H9 (cell line): ENCODE results near the gene CBLL1. TPM values are rescaled to one million over a fixed set of nuclear protein-coding genes. Genes with fewer than 3 reads are reported as not detected.

Source experiments
- DNase-seq: peaks from one replicate; pipeline ENCODE4 v3.0.0-alpha.2; 2017
- H2AFZ ChIP-seq: one replicate; pipeline ENCODE4 v1.6.1; 2013; ENCODE audit warnings: mild to moderate bottlenecking, low read length, control low read depth, moderate library complexity
- H2AK5ac ChIP-seq: 2 replicates; pipeline ENCODE4 v1.6.1; 2013; ENCODE audit warnings: low read length, control low read depth, mixed read lengths; ENCODE audit not compliant: insufficient read length
- H2BK120ac ChIP-seq: one replicate; pipeline ENCODE4 v1.6.1; 2013; ENCODE audit warnings: low read depth, mild to moderate bottlenecking, low read length, control low read depth, inconsistent platforms; ENCODE audit not compliant: poor library complexity, severe bottlenecking
- H2BK12ac ChIP-seq: 2 replicates; pipeline ENCODE4 v1.6.1; 2013; ENCODE audit warnings: low read length, control low read depth, mixed read lengths, low read depth; ENCODE audit not compliant: insufficient read length
- H2BK15ac ChIP-seq: 2 replicates; pipeline ENCODE4 v1.6.1; 2013; ENCODE audit warnings: low read depth, low read length, control low read depth
- H2BK20ac ChIP-seq: one replicate; pipeline ENCODE4 v1.6.1; 2013; ENCODE audit warnings: low read depth, mild to moderate bottlenecking, low read length, control low read depth, inconsistent platforms; ENCODE audit not compliant: poor library complexity, severe bottlenecking
- H2BK5ac ChIP-seq: 2 replicates; pipeline ENCODE4 v1.6.1; 2013; ENCODE audit warnings: low read length, control low read depth, mixed read lengths; ENCODE audit not compliant: insufficient read length
- H3K14ac ChIP-seq: 2 replicates; pipeline ENCODE4 v1.6.1; 2013; ENCODE audit warnings: low read length, control low read depth; ENCODE audit not compliant: insufficient read depth
- H3K18ac ChIP-seq: 2 replicates; pipeline ENCODE4 v1.6.1; 2013; ENCODE audit warnings: low read depth, mild to moderate bottlenecking, mixed read lengths, low read length, control low read depth; ENCODE audit not compliant: insufficient read length
- H3K23ac ChIP-seq: 2 replicates; pipeline ENCODE4 v1.6.1; 2013; ENCODE audit warnings: low read length, control low read depth, mixed read lengths, low read depth; ENCODE audit not compliant: insufficient read length
- H3K23me2 ChIP-seq: 2 replicates; pipeline ENCODE4 v1.6.1; 2013; ENCODE audit warnings: low read depth, mild to moderate bottlenecking, mixed read lengths, low read length, control low read depth; ENCODE audit not compliant: insufficient read length, poor library complexity, severe bottlenecking
- H3K27ac ChIP-seq: 2 replicates; pipeline ENCODE4 v1.5.1; 2013; ENCODE audit warnings: low read length, control low read depth, mixed read lengths, low read depth; ENCODE audit not compliant: insufficient read length
- H3K27me3 ChIP-seq: 2 replicates; pipeline ENCODE4 v1.6.1; 2013; ENCODE audit warnings: low read length, control low read depth, inconsistent platforms; ENCODE audit not compliant: insufficient read depth
- H3K4ac ChIP-seq: 2 replicates; pipeline ENCODE4 v1.6.1; 2013; ENCODE audit warnings: low read depth, mild to moderate bottlenecking, control low read depth, inconsistent platforms, low read length, moderate library complexity
- H3K4me1 ChIP-seq: 2 replicates; pipeline ENCODE4 v1.6.1; 2013; ENCODE audit warnings: low read length, control low read depth, inconsistent platforms; ENCODE audit not compliant: insufficient read depth
- H3K4me2 ChIP-seq: 2 replicates; pipeline ENCODE4 v1.6.1; 2013; ENCODE audit warnings: low read length, control low read depth, mixed read lengths; ENCODE audit not compliant: insufficient read length, insufficient read depth
- H3K56ac ChIP-seq: 2 replicates; pipeline ENCODE4 v1.6.1; 2013; ENCODE audit warnings: low read depth, mild to moderate bottlenecking, mixed read lengths, low read length, control low read depth; ENCODE audit not compliant: insufficient read length
- H3K79me1 ChIP-seq: 2 replicates; pipeline ENCODE4 v1.6.1; 2013; ENCODE audit warnings: low read depth, mild to moderate bottlenecking, moderate library complexity, low read length, control low read depth, inconsistent platforms; ENCODE audit not compliant: insufficient read depth, poor library complexity, severe bottlenecking
- H3K79me2 ChIP-seq: 2 replicates; pipeline ENCODE4 v1.6.1; 2013; ENCODE audit warnings: low read length, control low read depth, inconsistent platforms; ENCODE audit not compliant: insufficient read depth
- H3K9ac ChIP-seq: 2 replicates; pipeline ENCODE4 v1.6.1; 2013; ENCODE audit warnings: low read length, control low read depth, mixed read lengths; ENCODE audit not compliant: insufficient read length; ENCODE audit errors: extremely low read depth
- H3K9me3 ChIP-seq: one replicate; pipeline ENCODE4 v1.6.1; 2013; ENCODE audit warnings: low read depth, low read length, inconsistent platforms; ENCODE audit not compliant: control insufficient read depth
- H3T11ph ChIP-seq: one replicate; pipeline ENCODE4 v1.6.1; 2013; ENCODE audit warnings: mild to moderate bottlenecking, low read length, control low read depth, inconsistent platforms
- H4K20me1 ChIP-seq: one replicate; pipeline ENCODE4 v1.6.1; 2013; ENCODE audit not compliant: control insufficient read depth, insufficient read length, insufficient read depth
- H4K5ac ChIP-seq: 2 replicates; pipeline ENCODE4 v1.6.1; 2013; ENCODE audit warnings: low read depth, mild to moderate bottlenecking, mixed read lengths, low read length, control low read depth; ENCODE audit not compliant: insufficient read length
- H4K8ac ChIP-seq: replicated peaks from 2 replicates; pipeline ENCODE4 v1.6.1; 2013; ENCODE audit warnings: low read length, control low read depth, mixed read lengths, low read depth; ENCODE audit not compliant: insufficient read length
- H4K91ac ChIP-seq: 2 replicates; pipeline ENCODE4 v1.6.1; 2013; ENCODE audit warnings: low read depth, mild to moderate bottlenecking, moderate library complexity, mixed read lengths, low read length, control low read depth; ENCODE audit not compliant: insufficient read length
- H3K27ac Mint-ChIP-seq, 3 experiments: 2 replicates in 2 of 3; 3 replicates in 1 of 3; pipeline ENCODE4 v1.8.0; 2020 to 2021; ENCODE audit warnings: mixed read lengths in 3 of 3, mild to moderate bottlenecking in 1 of 3, moderate library complexity in 1 of 3
- H3K27me3 Mint-ChIP-seq: 2 replicates; pipeline ENCODE4 v1.8.0; 2021; ENCODE audit warnings: low read depth, mild to moderate bottlenecking, moderate library complexity, mixed read lengths
- H3K36me3 Mint-ChIP-seq, 3 experiments: 2 replicates in 2 of 3; 3 replicates in 1 of 3; pipeline ENCODE4 v1.8.0; 2020 to 2021; ENCODE audit warnings: low read depth in 3 of 3, mixed read lengths in 3 of 3; ENCODE audit not compliant: insufficient read depth in 1 of 3
- H3K4me1 Mint-ChIP-seq, 2 experiments: 2 replicates each; pipeline ENCODE4 v1.8.0; 2020; ENCODE audit warnings: mixed read lengths in 2 of 2
- H3K4me3 Mint-ChIP-seq, 2 experiments: 2 replicates in 1 of 2; 3 replicates in 1 of 2; pipeline ENCODE4 v1.8.0; 2020 to 2021; ENCODE audit warnings: mild to moderate bottlenecking in 2 of 2, mixed read lengths in 2 of 2, moderate library complexity in 1 of 2
- H3K9me3 Mint-ChIP-seq, 2 experiments: 2 replicates in 1 of 2; 3 replicates in 1 of 2; pipeline ENCODE4 v1.8.0; 2020; ENCODE audit warnings: mild to moderate bottlenecking in 2 of 2, mixed read lengths in 2 of 2, moderate library complexity in 1 of 2
- CTCF ChIP-seq: fragments of 200-600 bp; sonication (generic); conservative IDR thresholded peaks from 3 replicates; pipeline ENCODE4 v1.8.0; 2021; ENCODE audit warnings: antibody characterized with exemption, mild to moderate bottlenecking
- WGBS: extraction: QIAGEN DNeasy Blood & Tissue Kit; methylation state at CpG from one replicate; pipeline ENCODE4 v1.1.7; 2013; ENCODE audit warnings: missing lambda C conversion rate, low lambda C conversion rate, mixed read lengths; ENCODE audit not compliant: insufficient read length; ENCODE audit errors: extremely low coverage; 5-methylcytosine and 5-hydroxymethylcytosine counted together
- total RNA-seq: library from RNA; stranded (reverse); gene quantifications from 2 replicates; pipeline ENCODE4 v1.2.1, GENCODE V29; 2021

CBLL1 gene
- total RNA-seq, 1 experiment from 2014 or later = 32.2 TPM

GRCh38 chr7:107782374-107782773 is 38.4 kb downstream of the CBLL1 start:
- H4K91ac ChIP-seq = no peak overlapping the region
- no peak overlapping the region for H2BK20ac ChIP-seq
- H2AK5ac ChIP-seq = no peak overlapping the region
- no peak overlapping the region for H2BK12ac ChIP-seq
- no peak for DNase-seq
- no peak overlapping the region for H3K27ac ChIP-seq
- H3K4me1 ChIP-seq = no peaks in the 10 kb centered on the region
- no peak overlapping the region for H3K9ac ChIP-seq
- H2BK120ac ChIP-seq = no peak overlapping the region
- H3K36me3 Mint-ChIP-seq = no peaks in the 10 kb centered on the region
- WGBS = no CpG with 5 or more reads among the region's 3 CpGs
- H3K9me3 Mint-ChIP-seq = no peaks in the 10 kb centered on the region
- H4K8ac ChIP-seq = no peak overlapping the region
- no peak overlapping the region for H2BK5ac ChIP-seq
- no peak overlapping the region for H3K14ac ChIP-seq
- H3K18ac ChIP-seq = no peak overlapping the region
- no peak overlapping the region for H3K4me3 Mint-ChIP-seq
- H2BK15ac ChIP-seq = no peak overlapping the region
- no peaks in the 10 kb centered on the region for H3K9me3 ChIP-seq
- no peaks in the 10 kb centered on the region for H3K23me2 ChIP-seq
- H3K4me1 Mint-ChIP-seq = peaks cover 9% of the 10 kb centered on the region in 2 experiments
- no peak overlapping the region for H3K23ac ChIP-seq
- no peaks in the 10 kb centered on the region for H3K27me3 Mint-ChIP-seq
- H3K79me2 ChIP-seq = no peaks in the 10 kb centered on the region
- no peaks in the 10 kb centered on the region for H3K79me1 ChIP-seq
- no peak overlapping the region for H2AFZ ChIP-seq
- no peak overlapping the region for H3T11ph ChIP-seq
- H4K5ac ChIP-seq = no peak overlapping the region
- TF ChIP-seq CTCF = no peak
- H4K20me1 ChIP-seq = no peaks in the 10 kb centered on the region
- H3K27me3 ChIP-seq = no peaks in the 10 kb centered on the region
- no peak overlapping the region for H3K4ac ChIP-seq
- no peak overlapping the region for H3K56ac ChIP-seq
- H3K4me2 ChIP-seq = no peak overlapping the region
- H3K27ac Mint-ChIP-seq = no peak overlapping the region
